Prostate gland (tissue), 2 donors: ENCODE measurements around the gene PRM3. TPM values are rescaled to one million over a fixed set of nuclear protein-coding genes. Genes with fewer than 3 reads are reported as not detected.
A peak's percentile ranks its signal among the peaks of the same experiment; 100 is the strongest.

ENCODE experiments used
- DNase-seq: peaks from one replicate; pipeline ENCODE4 v3.0.0-alpha.2; 2019; ENCODE audit warnings: low spot score
- H3K27ac ChIP-seq, 2 donors: fragments of 200-600 bp; sonication (generic); 2 replicates each; pipeline ENCODE4 v1.5.1; 2017 to 2019
- H3K27me3 ChIP-seq: fragments of 200-600 bp; sonication (generic); replicated peaks from 2 replicates; pipeline ENCODE4 v1.5.1; 2019; ENCODE audit not compliant: insufficient read depth
- H3K36me3 ChIP-seq, 2 donors: fragments of 200-600 bp; sonication (generic); 1 replicate in 1 of 2; 2 replicates in 1 of 2; pipeline versions ENCODE4 v1.5.1 to v1.8.1; 2017 to 2019
- H3K4me1 ChIP-seq: fragments of 200-600 bp; sonication (generic); replicated peaks from 2 replicates; pipeline ENCODE4 v1.5.1; 2019
- H3K4me3 ChIP-seq, 2 donors: fragments of 200-600 bp; sonication (generic); 2 replicates each; pipeline ENCODE4 v1.5.1; 2017 to 2019
- H3K9me3 ChIP-seq: fragments of 200-600 bp; sonication (generic); 2 replicates; pipeline ENCODE4 v1.5.1; 2017
- POLR2A ChIP-seq: fragments of 450-650 bp; IDR thresholded peaks from one replicate; pipeline ENCODE4 v1.6.1; 2016; ENCODE audit warnings: antibody characterized with exemption, mild to moderate bottlenecking
- POLR2AphosphoS5 ChIP-seq: sonication (generic); formaldehyde crosslinking; IDR thresholded peaks from one replicate; pipeline ENCODE4 v1.6.1; 2017; ENCODE audit warnings: antibody characterized with exemption
- WGBS: methylation state at CpG from one replicate; pipeline ENCODE4 v1.1.5; 2018; 5-methylcytosine and 5-hydroxymethylcytosine counted together
- intact Hi-C: fragments of 100-400 bp; cut with DNase I; formaldehyde crosslinking; loops from one replicate; pipeline ENCODE4 v1.14.2; 2022
- total RNA-seq, 2 donors: library from RNA; depleted of rRNA; stranded (reverse); fragments of >200 nt; gene quantifications; one replicate each; pipeline ENCODE4 v1.1.0, GENCODE V29; 2016
- TF ChIP-seq, protein P1 (sequence below), 4 experiments: fragments of 200-600 bp in 2 of 4; fragments of 450-650 bp in 2 of 4; sonication (generic) in 2 of 4; IDR thresholded peaks; 1 replicate in 3 of 4; 2 replicates in 1 of 4; pipeline ENCODE4 v1.5.1; 2016 to 2019; ENCODE audit warnings: antibody characterized with exemption in 4 of 4, mild to moderate bottlenecking in 2 of 4, moderate library complexity in 2 of 4

PRM3 gene
- total RNA-seq, 2 donors from 2014 or later, result not detected

DNA sequence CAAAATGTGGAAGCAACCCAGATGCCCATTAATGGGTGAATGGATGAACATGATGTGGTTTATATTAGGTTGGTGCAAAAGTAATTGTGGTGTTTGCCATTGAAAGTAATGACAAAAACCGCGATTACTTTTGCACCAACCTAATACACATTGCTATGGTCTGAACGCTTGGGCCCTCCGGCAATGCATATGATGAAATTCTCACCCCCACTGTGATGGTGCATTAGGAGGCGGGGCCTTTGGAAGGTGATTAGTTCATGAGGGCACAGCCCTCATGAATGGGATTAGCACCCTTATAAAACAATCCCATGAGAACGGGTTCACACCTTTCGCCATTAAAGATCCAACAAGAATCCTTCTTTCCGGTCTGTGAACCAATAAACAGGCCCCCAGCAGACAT is 33.0 kb upstream of the PRM3 start:
- no peak overlapping the region for H3K4me3 ChIP-seq
- no peak for DNase-seq
- no peaks in the 10 kb centered on the region for H3K4me1 ChIP-seq
- no peak for TF ChIP-seq POLR2AphosphoS5
- no peak for TF ChIP-seq POLR2A
- TF ChIP-seq, protein P1, sequence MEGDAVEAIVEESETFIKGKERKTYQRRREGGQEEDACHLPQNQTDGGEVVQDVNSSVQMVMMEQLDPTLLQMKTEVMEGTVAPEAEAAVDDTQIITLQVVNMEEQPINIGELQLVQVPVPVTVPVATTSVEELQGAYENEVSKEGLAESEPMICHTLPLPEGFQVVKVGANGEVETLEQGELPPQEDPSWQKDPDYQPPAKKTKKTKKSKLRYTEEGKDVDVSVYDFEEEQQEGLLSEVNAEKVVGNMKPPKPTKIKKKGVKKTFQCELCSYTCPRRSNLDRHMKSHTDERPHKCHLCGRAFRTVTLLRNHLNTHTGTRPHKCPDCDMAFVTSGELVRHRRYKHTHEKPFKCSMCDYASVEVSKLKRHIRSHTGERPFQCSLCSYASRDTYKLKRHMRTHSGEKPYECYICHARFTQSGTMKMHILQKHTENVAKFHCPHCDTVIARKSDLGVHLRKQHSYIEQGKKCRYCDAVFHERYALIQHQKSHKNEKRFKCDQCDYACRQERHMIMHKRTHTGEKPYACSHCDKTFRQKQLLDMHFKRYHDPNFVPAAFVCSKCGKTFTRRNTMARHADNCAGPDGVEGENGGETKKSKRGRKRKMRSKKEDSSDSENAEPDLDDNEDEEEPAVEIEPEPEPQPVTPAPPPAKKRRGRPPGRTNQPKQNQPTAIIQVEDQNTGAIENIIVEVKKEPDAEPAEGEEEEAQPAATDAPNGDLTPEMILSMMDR (IDR thresholded peaks at IDR 0.05), result no peak
- no peaks in the 10 kb centered on the region for H3K27me3 ChIP-seq
- WGBS, result 90% methylated on average over 8 of the region's 8 CpGs
- H3K27ac ChIP-seq, result no peak overlapping the region
- no peaks in the 10 kb centered on the region for H3K36me3 ChIP-seq
- intact Hi-C loops, result no loop called here
- H3K9me3 ChIP-seq, result no peaks in the 10 kb centered on the region

DNA sequence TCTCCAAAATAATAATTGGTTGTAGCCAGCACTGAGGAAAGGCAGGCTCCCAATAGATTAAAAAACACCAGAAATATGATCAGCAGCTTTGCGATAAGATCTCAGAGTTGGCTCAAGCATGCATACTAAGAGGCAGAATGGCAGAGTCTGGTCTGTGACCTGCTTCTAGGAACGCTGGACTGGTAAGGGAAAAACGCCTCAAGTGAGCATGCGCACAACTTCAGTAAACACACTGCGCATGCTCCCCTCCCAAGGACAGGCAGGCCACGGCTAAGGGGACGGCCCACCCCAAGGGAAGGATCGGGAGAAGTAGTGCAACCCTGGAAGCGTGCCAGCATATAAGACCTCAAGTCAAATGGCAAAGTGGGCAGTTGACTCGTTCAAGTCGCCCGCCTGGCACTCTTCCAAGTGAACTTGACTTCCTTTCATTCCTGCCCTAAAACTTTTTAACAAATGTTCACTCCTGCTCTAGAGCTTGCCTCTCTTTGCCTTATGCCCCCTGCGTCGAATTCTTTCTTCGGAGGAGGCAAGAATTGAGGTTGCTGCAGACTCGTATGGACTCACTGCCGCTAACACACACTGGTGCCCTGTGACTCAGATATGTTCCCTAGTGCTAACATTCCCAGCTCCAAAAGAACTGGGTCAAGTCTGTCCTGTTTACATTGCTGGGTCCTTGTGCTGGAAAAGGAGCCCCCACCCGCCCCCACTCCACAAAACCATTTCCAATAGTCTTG is 30.1 kb upstream of the PRM3 start:
- H3K27ac ChIP-seq, result peak overlapping the region; percentile 7 to 62
- no peaks in the 10 kb centered on the region for H3K4me1 ChIP-seq

DNA sequence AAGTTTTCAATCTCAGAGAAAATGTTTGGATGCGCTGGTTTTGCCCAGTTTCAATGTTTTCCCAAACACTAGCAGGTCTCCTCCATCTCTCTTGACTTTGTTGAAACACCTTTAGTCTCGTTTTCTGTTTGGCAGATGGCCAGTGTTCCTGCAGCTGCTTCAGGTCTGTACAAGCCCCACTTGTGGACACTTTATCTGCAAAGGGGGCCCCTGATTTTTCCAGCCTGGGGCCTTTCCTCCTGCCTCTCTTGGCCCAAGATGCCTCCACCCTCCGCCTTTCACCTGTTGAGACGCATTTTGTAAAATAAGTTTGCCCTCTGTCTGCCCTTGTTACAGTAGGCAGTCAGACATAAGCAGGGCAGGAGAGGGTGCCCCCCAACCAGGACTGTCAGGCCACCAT is 29.5 kb upstream of the PRM3 start:
- TF ChIP-seq POLR2A (no peak), POLR2AphosphoS5 (no peak)
- TF ChIP-seq, protein P1 (IDR thresholded peaks at IDR 0.05), result no peak
- Histone ChIP-seq H3K36me3 (no peaks in the 10 kb centered on the region), H3K9me3 (no peaks in the 10 kb centered on the region), H3K27ac (peak overlapping the region; percentile 7 to 62), H3K4me1 (no peaks in the 10 kb centered on the region), H3K4me3 (no peak overlapping the region), H3K27me3 (no peaks in the 10 kb centered on the region)
- 37% methylated on average over 4 of the region's 4 CpGs for WGBS
- intact Hi-C loops, result no loop called here
- peak; percentile 79 for DNase-seq

More for the DNA sequence above, 30.1 kb upstream of the PRM3 start:
- H3K36me3 ChIP-seq, result no peaks in the 10 kb centered on the region
- 41% methylated on average over 18 of the region's 18 CpGs for WGBS
- no peaks in the 10 kb centered on the region for H3K9me3 ChIP-seq
- H3K4me3 ChIP-seq, result no peak overlapping the region
- peak; percentile 77 for TF ChIP-seq POLR2AphosphoS5
- TF ChIP-seq POLR2A, result peak; percentile 20
- TF ChIP-seq, protein P1 (IDR thresholded peaks at IDR 0.05), result no peak
- intact Hi-C loops, result no loop called here
- DNase-seq, result peak; percentile 62
- no peaks in the 10 kb centered on the region for H3K27me3 ChIP-seq

DNA sequence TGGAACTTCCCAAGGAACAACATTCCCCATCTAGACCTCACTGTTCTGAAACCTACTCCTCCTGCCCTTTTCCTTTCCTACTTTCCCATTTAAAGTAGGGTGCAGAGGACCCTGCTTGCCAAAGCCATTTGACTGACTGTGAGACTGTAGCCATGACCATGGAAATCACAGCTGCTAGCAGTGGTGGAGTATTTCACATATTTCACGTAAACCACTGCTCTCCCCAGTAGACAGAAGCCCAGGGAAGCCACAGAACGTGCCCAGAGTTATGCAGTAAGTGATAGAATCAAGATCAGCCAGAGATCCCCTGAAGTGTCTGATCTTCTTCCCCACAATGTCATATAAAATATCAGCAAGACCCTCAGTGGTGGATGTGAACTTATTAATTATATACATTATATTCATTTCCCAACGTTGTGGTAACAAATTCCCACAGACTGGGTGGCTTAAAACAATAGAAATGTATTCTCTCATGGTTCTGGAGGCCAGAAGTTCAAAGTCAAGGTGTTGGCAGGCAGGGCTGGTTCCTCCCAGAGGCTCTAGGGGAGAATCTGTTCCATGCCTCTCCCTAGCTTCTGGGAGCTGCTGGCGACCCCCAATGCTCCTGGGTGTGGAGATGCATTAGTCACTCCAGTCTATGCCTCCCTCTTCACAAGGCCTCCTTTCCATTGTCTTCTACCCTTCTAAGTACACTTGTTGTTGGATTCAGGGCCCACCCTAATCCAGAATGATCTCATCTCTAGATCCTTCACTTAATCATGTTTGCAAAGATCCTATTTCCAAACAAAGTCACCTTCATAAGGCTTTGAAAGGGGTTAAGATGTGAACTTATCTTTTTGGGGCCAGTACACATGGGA is 28.4 kb upstream of the PRM3 start:
- no peak for DNase-seq
- peaks cover 2% of the 10 kb centered on the region for H3K4me1 ChIP-seq
- H3K4me3 ChIP-seq, result no peak overlapping the region
- no peaks in the 10 kb centered on the region for H3K9me3 ChIP-seq
- H3K36me3 ChIP-seq, result no peaks in the 10 kb centered on the region
- no peak overlapping the region for H3K27ac ChIP-seq
- WGBS, result 69% methylated on average over 4 of the region's 4 CpGs
- intact Hi-C loops, result no loop called here
- TF ChIP-seq, protein P1 (IDR thresholded peaks at IDR 0.05), result no peak
- TF ChIP-seq POLR2A (no peak), POLR2AphosphoS5 (no peak)
- H3K27me3 ChIP-seq, result no peaks in the 10 kb centered on the region
